NCI-H524 treated with DMSO at 0.1 percent for 48 hours (cell line): ENCODE data around the gene DDX4.

Source experiments
- DNase-seq: peaks from one replicate; lab custom pipeline; 2025; lab: John Stamatoyannopoulos, UW

Gene DDX4

DNA sequence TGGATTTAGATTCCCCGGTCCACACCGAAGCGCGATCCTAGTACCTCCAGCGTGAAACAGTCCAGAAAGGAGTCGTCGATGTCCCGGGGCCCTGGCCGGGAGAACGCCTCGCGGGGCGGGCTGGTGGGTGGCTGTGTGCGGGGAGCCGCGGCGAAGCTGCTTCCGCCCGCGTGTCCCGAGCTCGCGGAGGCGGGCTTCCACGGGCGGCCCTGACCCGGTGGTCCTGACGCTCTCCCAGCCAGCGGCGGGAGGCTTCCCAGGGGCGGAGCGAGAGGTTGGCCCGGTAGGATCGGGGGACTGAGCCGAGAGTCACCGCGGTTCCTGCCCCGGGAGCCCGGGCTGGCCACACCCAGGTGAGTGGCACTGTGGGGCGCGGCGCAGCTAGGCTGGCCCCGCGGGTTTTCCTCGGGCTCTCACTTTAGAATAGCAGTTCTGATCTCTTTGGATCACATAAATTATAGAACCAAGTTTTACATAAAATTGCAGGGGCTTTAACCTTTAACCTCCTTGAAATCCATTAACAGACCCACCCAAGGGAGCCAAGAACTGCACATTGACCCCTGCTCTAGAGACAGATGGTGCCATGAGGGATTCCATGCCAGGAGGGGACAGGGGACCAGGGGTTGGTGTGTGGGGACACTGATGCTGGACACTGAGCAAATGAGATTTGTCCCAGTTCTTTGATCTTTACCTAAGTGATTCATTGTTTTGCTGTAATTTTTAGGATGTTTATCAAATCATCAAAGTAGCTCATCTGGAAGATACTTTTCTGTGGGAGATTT, 84.1 kb downstream of the DDX4 start:
- no peak for DNase-seq

- DNase-seq, result no peak
Measured at GRCh38 chr5:55823151-55823796, 85.4 kb downstream of the DDX4 start.

- no peak for DNase-seq
Measured at GRCh38 chr5:55829956-55830355, 92.1 kb downstream of the DDX4 start.

- DNase-seq, result no peak
Measured at GRCh38 chr5:55832446-55832845, 94.6 kb downstream of the DDX4 start.

GRCh38 chr5:55836191-55836590, 98.3 kb downstream of the DDX4 start:
- no peak for DNase-seq

DNA sequence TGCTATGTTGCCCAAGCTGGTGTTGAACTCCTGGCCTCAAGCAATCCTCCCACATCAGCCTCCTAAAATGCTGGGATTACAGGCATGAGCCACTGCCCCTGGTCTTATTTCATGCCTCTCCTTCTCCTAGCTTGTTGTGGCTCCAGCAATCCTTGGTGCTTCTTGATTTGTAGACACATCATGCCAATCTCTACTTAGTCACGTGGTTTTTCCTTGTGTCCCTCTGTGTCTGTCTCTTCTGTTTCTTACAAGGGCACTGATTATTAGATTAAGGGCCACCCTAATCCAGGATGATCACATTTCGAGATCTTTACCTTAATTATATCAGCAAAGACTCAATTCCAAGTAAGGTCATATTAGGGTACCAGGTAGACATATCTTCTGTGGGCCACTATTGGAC, 104.1 kb downstream of the DDX4 start:
- no peak for DNase-seq

GRCh38 chr5:55847837-55848236, 110.0 kb downstream of the DDX4 start:
- DNase-seq, result no peak

DNA sequence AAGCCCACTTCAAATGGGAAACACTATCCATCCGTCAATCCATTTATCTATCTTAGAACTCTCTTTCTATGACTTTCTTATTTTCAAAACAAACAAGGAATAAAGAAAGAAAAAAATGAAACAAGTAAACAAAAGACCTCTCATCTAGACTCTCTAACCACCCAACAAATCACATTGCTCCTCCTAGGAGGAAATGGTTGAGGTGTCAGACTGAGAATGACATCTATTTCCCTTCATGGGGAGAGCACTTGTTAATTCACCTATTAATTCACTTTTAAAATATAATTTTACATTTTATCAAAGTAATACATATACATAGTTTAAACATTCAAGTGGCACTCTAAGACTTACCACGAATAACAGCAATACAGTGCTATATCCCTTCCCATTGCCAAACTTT, 110.9 kb downstream of the DDX4 start:
- DNase-seq, result no peak

- no peak for DNase-seq
Measured at GRCh38 chr5:55850839-55851674, 113.2 kb downstream of the DDX4 start, which contains the start of gene IL31RA. Gene IL31RA, plus strand, starts transcription at chr5:55851357. Its CDS starts 214 bp downstream, at chr5:55851571.

DNA sequence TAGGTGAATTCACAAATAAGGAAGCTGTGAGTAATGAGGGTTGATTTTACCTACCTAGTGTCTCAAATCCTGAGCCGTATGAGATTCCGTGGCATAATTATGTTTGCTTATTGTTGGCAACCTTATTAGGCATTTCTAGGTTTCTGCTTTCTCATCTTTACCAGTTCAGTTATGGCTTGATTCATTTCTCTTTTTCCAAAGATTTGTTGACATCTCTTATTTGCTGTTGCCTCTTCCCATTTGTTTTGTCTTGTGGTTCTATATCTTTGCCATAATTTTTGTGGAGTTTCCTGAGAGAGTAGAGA, 113.8 kb downstream of the DDX4 start:
- no peak for DNase-seq

- DNase-seq, result no peak
Measured at GRCh38 chr5:55852503-55852902, 114.6 kb downstream of the DDX4 start.

DNA sequence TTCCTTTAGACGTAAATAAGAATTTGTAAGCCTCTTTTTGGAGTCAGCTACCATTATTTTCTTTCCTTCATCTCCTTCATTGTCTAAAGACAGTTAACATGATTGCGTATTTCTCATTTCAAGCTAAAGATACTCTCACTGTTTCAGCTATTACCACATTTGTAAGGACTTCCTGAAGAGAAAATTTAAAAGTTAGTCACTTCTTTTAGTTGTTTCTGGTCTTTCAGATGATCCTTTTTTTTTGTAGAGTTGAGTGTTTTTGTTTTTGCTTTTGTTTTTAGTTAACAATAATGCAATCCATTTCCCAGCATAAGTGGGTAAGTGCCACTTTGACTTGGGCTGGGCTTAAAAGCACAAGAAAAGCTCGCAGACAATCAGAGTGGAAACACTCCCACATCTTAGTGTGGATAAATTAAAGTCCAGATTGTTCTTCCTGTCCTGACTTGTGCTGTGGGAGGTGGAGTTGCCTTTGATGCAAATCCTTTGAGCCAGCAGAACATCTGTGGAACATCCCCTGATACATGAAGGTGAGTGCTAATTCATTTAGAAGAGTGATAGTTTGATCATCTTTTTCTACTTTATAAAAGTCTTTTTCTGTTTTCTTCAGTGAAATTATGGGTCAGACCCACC, 115.3 kb downstream of the DDX4 start:
- DNase-seq, result no peak

DNA sequence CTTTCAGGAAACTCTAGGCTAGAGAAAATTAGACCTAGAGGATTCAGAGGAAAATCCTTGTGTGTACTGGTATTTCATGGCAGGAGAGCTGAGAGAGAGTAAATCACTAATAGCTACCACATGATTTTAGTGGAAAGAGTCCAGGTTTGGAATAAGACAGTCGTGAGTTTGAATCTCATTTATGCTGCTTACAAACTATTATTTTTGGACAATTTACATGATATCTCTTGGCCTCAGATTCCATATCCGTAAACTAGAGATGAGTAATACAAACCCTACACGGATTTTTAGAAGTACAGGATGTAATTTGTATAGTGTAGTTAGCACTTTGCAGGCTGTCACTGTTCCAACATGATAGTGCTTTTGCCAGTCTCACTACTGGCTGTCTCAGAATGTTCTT, 116.0 kb downstream of the DDX4 start:
- DNase-seq, result no peak

GRCh38 chr5:55855509-55855908, 117.6 kb downstream of the DDX4 start:
- DNase-seq, result no peak

GRCh38 chr5:55856516-55857246, 118.8 kb downstream of the DDX4 start:
- no peak for DNase-seq

DNA sequence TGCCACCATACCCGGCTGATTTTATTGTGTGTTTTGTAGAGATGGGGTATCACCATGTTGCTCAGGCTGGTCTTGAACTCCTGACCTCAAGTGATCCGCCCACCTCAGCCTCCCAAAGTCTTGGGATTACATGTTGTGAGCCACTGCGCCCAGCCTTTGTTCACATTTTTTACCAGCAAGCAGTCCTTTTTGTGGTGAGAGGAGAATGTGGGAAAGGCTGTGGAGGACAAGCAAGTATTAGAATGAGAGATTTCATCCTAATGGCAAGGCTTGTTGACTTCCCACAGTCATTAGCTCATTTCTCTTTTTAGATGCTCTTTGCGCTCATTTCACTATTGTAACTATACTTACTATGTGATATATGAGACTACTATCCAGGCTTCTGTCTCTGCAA, 119.4 kb downstream of the DDX4 start:
- no peak for DNase-seq

GRCh38 chr5:55858104-55858503, 120.2 kb downstream of the DDX4 start:
- DNase-seq, result no peak

- DNase-seq, result no peak
Measured at GRCh38 chr5:55860288-55860687, 122.4 kb downstream of the DDX4 start.

DNA sequence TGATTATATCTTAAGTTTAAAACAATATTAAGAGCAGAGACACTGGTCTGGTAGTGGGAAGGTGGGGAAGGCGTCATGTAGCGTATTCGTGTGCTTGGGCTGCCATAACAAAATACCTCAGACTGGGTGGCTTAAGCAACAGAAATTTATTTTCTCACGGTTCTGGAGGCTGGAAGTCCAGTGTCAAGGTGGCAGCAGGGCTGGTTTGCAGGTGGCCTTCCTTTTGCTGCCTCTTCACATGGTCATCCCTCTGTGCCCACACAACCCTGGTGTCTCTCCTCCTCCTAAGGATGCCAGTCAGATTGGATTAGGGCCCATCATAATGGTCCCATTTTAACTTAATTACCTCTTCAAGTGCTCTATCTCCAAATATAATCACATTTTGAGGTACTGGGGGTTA, 122.8 kb downstream of the DDX4 start:
- DNase-seq, result no peak

DNA sequence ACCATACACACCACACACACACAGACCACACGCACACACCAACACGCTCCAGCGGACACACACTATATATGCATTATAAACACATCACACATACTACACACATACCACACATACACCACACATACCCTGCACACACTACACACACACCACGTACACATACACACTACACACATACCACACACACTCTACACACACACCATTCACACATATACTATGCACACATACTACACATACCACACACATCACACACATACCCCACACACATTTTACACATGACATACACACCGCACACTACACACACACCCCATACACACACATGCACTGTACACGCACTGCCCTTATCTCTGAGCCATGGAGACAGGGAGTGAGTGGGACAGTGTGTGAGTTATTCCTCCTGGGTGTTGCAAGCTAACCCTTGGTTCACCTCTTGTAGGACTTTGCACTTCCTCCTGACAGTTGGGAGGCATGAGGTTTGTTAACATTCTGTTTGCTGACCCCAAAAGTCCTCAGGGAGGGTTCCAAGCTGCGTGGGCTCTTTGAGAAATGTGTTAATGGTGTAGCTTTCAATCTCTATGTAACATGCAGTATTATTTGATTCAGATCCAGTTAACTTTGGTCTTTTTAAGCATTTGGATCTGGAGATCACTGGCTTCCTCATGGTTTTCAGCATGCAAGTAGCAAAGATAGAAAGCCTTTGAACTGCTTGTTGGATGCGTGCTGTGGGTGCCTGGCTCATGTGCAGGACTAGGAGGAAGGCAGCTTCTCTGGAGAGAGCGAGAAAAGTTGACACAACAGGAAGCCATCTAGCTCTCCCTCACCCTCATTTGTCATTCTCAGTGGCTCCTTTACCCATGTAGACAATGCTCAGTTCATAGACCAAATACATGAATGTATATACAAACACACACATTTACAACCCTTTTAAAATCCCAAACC, 127.0 kb downstream of the DDX4 start:
- no peak for DNase-seq

DNA sequence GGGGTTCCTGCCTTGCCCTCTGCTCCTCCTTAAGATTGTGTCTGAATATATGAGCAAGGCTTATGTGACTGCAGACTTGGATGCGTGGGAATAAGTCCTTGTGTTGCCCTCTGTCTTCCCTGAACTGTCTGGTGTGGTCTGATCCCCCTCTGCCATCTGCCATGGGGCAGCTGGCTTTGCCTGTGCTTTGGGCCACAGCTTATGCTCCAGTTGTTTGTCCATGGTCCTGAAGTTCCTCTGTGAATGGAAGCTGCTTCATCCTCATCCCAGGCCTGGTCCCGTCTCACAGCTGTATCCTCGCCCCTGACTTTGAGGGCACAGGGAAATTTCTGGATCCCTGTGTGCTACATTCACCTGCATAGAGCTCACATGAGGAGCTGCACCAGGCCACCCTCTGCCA, 128.0 kb downstream of the DDX4 start:
- DNase-seq, result peak; percentile 46
